Thyroid gland (tissue), 4 donors: Measurements from ENCODE around the gene TMEM144.

Experiments used
- CTCF ChIP-seq, 6 experiments: fragments of 200-600 bp in 3 of 6; fragments of 450-650 bp in 3 of 6; sonication (generic) in 3 of 6; IDR thresholded peaks; one replicate each; pipeline ENCODE4 v1.5.1; 2016 to 2019; ENCODE audit warnings: antibody characterized with exemption in 6 of 6, mild to moderate bottlenecking in 2 of 6, inconsistent platforms in 1 of 6, moderate library complexity in 1 of 6
- POLR2A ChIP-seq, 2 donors: fragments of 450-650 bp; IDR thresholded peaks; one replicate each; pipeline ENCODE4 v1.6.1; 2017; ENCODE audit warnings: antibody characterized with exemption in 2 of 2, mild to moderate bottlenecking in 2 of 2, moderate library complexity in 1 of 2

GRCh38 chr4:158277558-158277957, 67.3 kb downstream of the TMEM144 start:
- TF ChIP-seq POLR2A (IDR thresholded peaks at IDR 0.05) (no peak), CTCF (IDR thresholded peaks at IDR 0.05) (no peak)
